K562 (cell line): ENCODE data around the gene PAGE1. TPM values are rescaled to one million over a fixed set of nuclear protein-coding genes. Genes with fewer than 3 reads are reported as not detected.

Experiments
- BDP1 ChIP-seq: IDR thresholded peaks from 3 replicates; pipeline ENCODE4 v1.6.1; 2011; ENCODE audit not compliant: insufficient read length, insufficient read depth
- CBFA2T3 ChIP-seq: fragments of 450-650 bp; IDR thresholded peaks from 2 replicates; pipeline ENCODE4 v1.6.1; 2017
- CBX1 ChIP-seq: sonication (generic); IDR thresholded peaks from 2 replicates; pipeline ENCODE4 v1.6.1; 2016; ENCODE audit warnings: antibody characterized with exemption, low read depth, mild to moderate bottlenecking
- CCAR2 ChIP-seq: fragments of 200-400 bp; formaldehyde crosslinking; IDR thresholded peaks from 2 replicates; pipeline ENCODE4 v1.6.1; 2017; ENCODE audit warnings: mild to moderate bottlenecking, low read depth, low read length
- DMBX1 ChIP-seq: fragments of 250-450 bp; sonication (Bioruptor Pico); IDR thresholded peaks from 2 replicates; pipeline ENCODE4 v1.8.0; 2022; ENCODE audit warnings: inconsistent platforms, mild to moderate bottlenecking, moderate library complexity, borderline replicate concordance
- FOXA1 ChIP-seq: fragments of 450-650 bp; IDR thresholded peaks from 2 replicates; pipeline ENCODE4 v1.6.1; 2016; ENCODE audit warnings: mild to moderate bottlenecking, borderline replicate concordance
- FOXM1 ChIP-seq, 2 experiments: fragments of 450-650 bp in 1 of 2; sonication (generic) in 1 of 2; formaldehyde crosslinking in 1 of 2; IDR thresholded peaks; 2 replicates each; pipeline versions ENCODE4 v1.6.1 to v1.9.0; 2017 to 2022; ENCODE audit warnings: low read depth in 2 of 2, mild to moderate bottlenecking in 2 of 2, missing genetic modification reagents in 1 of 2, moderate library complexity in 1 of 2
- GTF2A2 ChIP-seq: IDR thresholded peaks from 2 replicates; pipeline ENCODE4 v1.6.1; 2016; ENCODE audit warnings: mild to moderate bottlenecking, missing genetic modification characterization, missing compliant biosample characterization
- GTF2E2 ChIP-seq: fragments of 200-800 bp; sonication (Bioruptor generic); IDR thresholded peaks from 2 replicates; pipeline ENCODE4 v1.6.1; 2016; ENCODE audit warnings: missing genetic modification characterization, missing compliant biosample characterization
- KLF13 ChIP-seq: fragments of 450-650 bp; IDR thresholded peaks from 2 replicates; pipeline ENCODE4 v1.6.1; 2016; ENCODE audit warnings: missing genetic modification characterization, low read depth, mild to moderate bottlenecking, missing compliant biosample characterization, moderate library complexity, borderline replicate concordance
- MBD1 ChIP-seq: fragments of 250-450 bp; sonication (Bioruptor Pico); IDR thresholded peaks from 2 replicates; pipeline ENCODE4 v1.8.0; 2022; ENCODE audit warnings: inconsistent platforms
- MTA2 ChIP-seq: fragments of 450-650 bp; IDR thresholded peaks from 2 replicates; pipeline ENCODE4 v1.6.1; 2016; ENCODE audit warnings: low read depth
- NEUROD1 ChIP-seq: fragments of 150-350 bp; IDR thresholded peaks from 2 replicates; pipeline ENCODE4 v1.6.1; 2014; ENCODE audit warnings: borderline replicate concordance, low read length, low read depth; ENCODE audit not compliant: partially characterized antibody
- PML ChIP-seq: IDR thresholded peaks from 2 replicates; pipeline ENCODE4 v1.6.1; 2012; ENCODE audit warnings: low read length, inconsistent platforms
- PTBP1 ChIP-seq: fragments of 200-400 bp; formaldehyde crosslinking; IDR thresholded peaks from 2 replicates; pipeline ENCODE4 v1.6.1; 2017; ENCODE audit warnings: low read depth, low read length
- STAG1 ChIP-seq: sonication (generic); formaldehyde crosslinking; IDR thresholded peaks from 2 replicates; pipeline ENCODE4 v1.5.0; 2020; ENCODE audit warnings: missing genetic modification reagents, borderline replicate concordance
- STAT5A ChIP-seq: IDR thresholded peaks from 2 replicates; pipeline ENCODE4 v1.6.1; 2012; ENCODE audit warnings: low read length, inconsistent platforms, borderline replicate concordance
- TAF9B ChIP-seq: fragments of 450-650 bp; IDR thresholded peaks from 2 replicates; pipeline ENCODE4 v1.6.1; 2018; ENCODE audit warnings: mild to moderate bottlenecking; ENCODE audit not compliant: partially characterized antibody
- TRIM28 ChIP-seq: fragments of 450-650 bp; IDR thresholded peaks from 2 replicates; pipeline ENCODE4 v1.6.1; 2017
- U2AF2 ChIP-seq: fragments of 200-400 bp; formaldehyde crosslinking; optimal IDR thresholded peaks from 2 replicates; pipeline ENCODE3; 2017; ENCODE audit warnings: low read depth, mild to moderate bottlenecking, low read length
- ZBTB1 ChIP-seq: sonication (generic); formaldehyde crosslinking; IDR thresholded peaks from 2 replicates; pipeline ENCODE4 v1.8.1; 2023; ENCODE audit warnings: missing genetic modification reagents, low read depth, mild to moderate bottlenecking, borderline replicate concordance
- ZKSCAN8 ChIP-seq: fragments of 200-800 bp; sonication (Bioruptor generic); IDR thresholded peaks from 2 replicates; pipeline ENCODE4 v1.6.1; 2016; ENCODE audit warnings: missing genetic modification characterization, missing compliant biosample characterization
- ZNF124 ChIP-seq: sonication (generic); formaldehyde crosslinking; IDR thresholded peaks from 2 replicates; pipeline ENCODE4 v1.8.1; 2022; ENCODE audit warnings: missing genetic modification reagents
- ZNF140 ChIP-seq: fragments of 250-450 bp; sonication (Bioruptor Pico); IDR thresholded peaks from 2 replicates; pipeline ENCODE4 v1.8.0; 2021; ENCODE audit warnings: moderate library complexity, mild to moderate bottlenecking, inconsistent platforms
- ZNF239 ChIP-seq: fragments of 250-450 bp; sonication (Bioruptor Pico); IDR thresholded peaks from 2 replicates; pipeline ENCODE4 v1.4.0; 2020; ENCODE audit warnings: mild to moderate bottlenecking
- ZNF408 ChIP-seq: fragments of 250-450 bp; sonication (Bioruptor Pico); IDR thresholded peaks from 2 replicates; pipeline ENCODE4 v1.4.0; 2020; ENCODE audit warnings: low read depth, mild to moderate bottlenecking, moderate library complexity
- ZNF696 ChIP-seq: fragments of 250-450 bp; sonication (Bioruptor Pico); conservative IDR thresholded peaks from 2 replicates; pipeline ENCODE4 v1.4.0; 2020; ENCODE audit warnings: mild to moderate bottlenecking, moderate library complexity
- ZNF740 ChIP-seq, 3 experiments: fragments of 200-800 bp in 1 of 3; sonication (Bioruptor generic) in 1 of 3; sonication (generic) in 1 of 3; formaldehyde crosslinking in 1 of 3; IDR thresholded peaks; 2 replicates each; pipeline versions ENCODE4 v1.6.1 to v1.8.0; 2016 to 2022; ENCODE audit warnings: mild to moderate bottlenecking in 2 of 3, missing compliant biosample characterization in 2 of 3, missing genetic modification characterization in 2 of 3, missing genetic modification reagents in 1 of 3
- polyA plus RNA-seq, 8 experiments: library from polyadenylated mRNA; depleted of rRNA in 4 of 8; stranded (reverse) in 5 of 8; unstranded in 3 of 8; fragments of >200 nt; fragmentation: Nextera tagmentation in 2 of 8; fragmentation: Illumina TruSeq in 1 of 8; extraction: Ambion mirVana in 2 of 8; extraction: Trizol in 1 of 8; gene quantifications; 2 replicates each; pipeline versions ENCODE4 v1.2.1 to v1.2.3, GENCODE V29; 2011 to 2014; ENCODE audit warnings: inconsistent platforms in 1 of 8, missing spikeins in 1 of 8
- total RNA-seq, 7 experiments: library from RNA; depleted of rRNA in 6 of 7; stranded (reverse); fragments of >200 nt in 6 of 7; fragmentation: Illumina TruSeq in 2 of 7; extraction: Trizol in 2 of 7; gene quantifications; 2 replicates each; pipeline versions ENCODE4 v1.2.1 to v1.2.3, GENCODE V29; 2011 to 2021; ENCODE audit warnings: low replicate concordance in 1 of 7

PAGE1 gene
- total and polyA plus RNA-seq, 9 of the 15 experiments (the other 6 are each of a cell fraction or from before 2014, with no cell fraction given): 43.5 to 520 (median 123) TPM

- TF ChIP-seq STAT5A (peak; percentile 32; the same call in 1 of the 2 replicates), PML (peak; percentile 61; the same call in 1 of the 2 replicates), DMBX1 (no peak), ZNF408 (no peak), ZBTB1 (CRISPR knock-in tag) (no peak), CBX1 (no peak), ZNF124 (CRISPR knock-in tag) (no peak), GTF2E2 (tag) (no peak), TAF9B (no peak), KLF13 (tag) (no peak), FOXM1 (IDR thresholded peaks at IDR 0.05; ENCODE audit: low read depth) (peak; percentile 64; the same call in 1 of the 2 replicates), FOXM1 (CRISPR knock-in tag; IDR thresholded peaks at IDR 0.05; ENCODE audit: low read depth) (no peak), ZKSCAN8 (CRISPR knock-in tag) (no peak), ZNF696 (CRISPR knock-in tag) (no peak), CBFA2T3 (peak; percentile 85), ZNF239 (CRISPR knock-in tag) (no peak), GTF2A2 (tag) (no peak), ZNF740 (CRISPR knock-in tag; IDR thresholded peaks at IDR 0.05) (no peak), ZNF740 (tag; IDR thresholded peaks at IDR 0.05) (no peak), ZNF140 (no peak), TRIM28 (no peak), MTA2 (peak; percentile 72), STAG1 (CRISPR knock-in tag) (no peak), NEUROD1 (no peak), FOXA1 (no peak), MBD1 (CRISPR knock-in tag) (no peak), CCAR2 (no peak), PTBP1 (no peak), U2AF2 (no peak), BDP1 (no peak)
Observed at GRCh38 chrX:49673394-49673793, 22.4 kb downstream of the PAGE1 start (continued).
